K562 (cell line): ENCODE data around the gene ZFAND2B. TPM values are rescaled to one million over a fixed set of nuclear protein-coding genes. Genes with fewer than 3 reads are reported as not detected.
A peak's percentile ranks its signal among the peaks of the same experiment; 100 is the strongest.

Experiments used
- ATAC-seq: fragments of 200-7000 bp; cut with Tn5 transposase; 3 replicates; pipeline ENCODE4 v1.9.1; 2020; ENCODE audit warnings: moderate library complexity
- BruUV-seq: library from RNA; stranded (reverse); fragments of 400-500 nt; replicated peaks from 2 replicates; lab custom pipeline; 2021; lab: Mats Ljungman, UMichigan
- CTCF ChIA-PET: fragments of 300-600 bp; formaldehyde crosslinking; extraction: SDS; loops from one replicate; lab custom pipeline; 2021; ENCODE audit warnings: low intra/inter-chr PET ratio; lab: Yijun Ruan, JAX
- POLR2A ChIA-PET: fragments of 300-600, 350-650 bp; sonication (Branson Sonifier 250); formaldehyde crosslinking; extraction: SDS; loops from one replicate; lab custom pipeline; 2021; ENCODE audit warnings: antibody characterized with exemption, inconsistent platforms; lab: Yijun Ruan, JAX
- DNase-seq, 4 experiments: peaks; one replicate each; pipeline versions ENCODE4 v3.0.0 to v3.0.0-alpha.2; 2011 to 2018; ENCODE audit warnings: low spot score in 3 of 4, mixed read lengths in 3 of 4; ENCODE audit errors: extremely low read depth in 1 of 4
- FAIRE-seq: peaks from 2 replicates; lab custom pipeline; 2011; peaks lifted over from hg19 to GRCh38; lab: Jason Lieb, UNC
- H2AFZ ChIP-seq: 2 replicates; pipeline ENCODE4 v1.6.0; 2011; ENCODE audit warnings: low read depth, low read length, control low read depth, inconsistent platforms
- H3K27ac ChIP-seq: fragments of 200-600 bp; 3 replicates; pipeline ENCODE4 v1.8.0; 2011; ENCODE audit warnings: low read depth, mild to moderate bottlenecking, control low read depth, inconsistent platforms, low read length, moderate library complexity, mixed read lengths; ENCODE audit errors: extremely low read depth
- H3K27me3 ChIP-seq, 2 experiments: fragments of 300-600 bp in 1 of 2; 2 replicates in 1 of 2; 3 replicates in 1 of 2; pipeline versions ENCODE4 v1.6.0 to v1.8.0; 2011; ENCODE audit warnings: inconsistent platforms in 2 of 2, low read length in 2 of 2, mild to moderate bottlenecking in 1 of 2, mixed read lengths in 1 of 2, moderate library complexity in 1 of 2; ENCODE audit not compliant: control insufficient read depth in 2 of 2, insufficient read depth in 2 of 2
- H3K36me3 ChIP-seq: fragments of 300-600 bp; 3 replicates; pipeline ENCODE4 v1.8.0; 2011; ENCODE audit warnings: mild to moderate bottlenecking, low read length, inconsistent platforms; ENCODE audit not compliant: control insufficient read depth, insufficient read depth
- H3K4me1 ChIP-seq, 2 experiments: fragments of 200-600 bp in 1 of 2; replicated peaks in 1 of 2; 2 replicates in 1 of 2; 3 replicates in 1 of 2; pipeline versions ENCODE4 v1.5.1 to v1.8.0; 2011; ENCODE audit warnings: inconsistent platforms in 2 of 2, low read length in 2 of 2, mild to moderate bottlenecking in 1 of 2, mixed read lengths in 1 of 2, moderate library complexity in 1 of 2; ENCODE audit not compliant: control insufficient read depth in 2 of 2, insufficient read depth in 2 of 2
- H3K4me2 ChIP-seq: 2 replicates; pipeline ENCODE4 v1.6.1; 2011; ENCODE audit warnings: low read length, control low read depth, inconsistent platforms, mixed read lengths; ENCODE audit not compliant: insufficient read depth
- H3K4me3 ChIP-seq: fragments of 200-600 bp; sonication (generic), shearing (Covaris generic); 2 replicates; pipeline ENCODE4 v1.5.1; 2016; ENCODE audit warnings: control low read depth, inconsistent platforms
- H3K79me2 ChIP-seq: fragments of 200-600 bp; 3 replicates; pipeline ENCODE4 v1.8.0; 2011; ENCODE audit warnings: low read length, inconsistent platforms; ENCODE audit not compliant: control insufficient read depth, insufficient read depth
- H3K9ac ChIP-seq, 2 experiments: 2 replicates each; pipeline versions ENCODE4 v1.6.0 to v1.6.1; 2011; ENCODE audit warnings: low read depth in 2 of 2, low read length in 2 of 2, control low read depth in 1 of 2, inconsistent platforms in 1 of 2, mild to moderate bottlenecking in 1 of 2, mixed read lengths in 1 of 2; ENCODE audit not compliant: insufficient read depth in 1 of 2
- H3K9me1 ChIP-seq: one replicate; pipeline ENCODE4 v1.6.0; 2011; ENCODE audit warnings: inconsistent platforms, mild to moderate bottlenecking, low read length, moderate library complexity; ENCODE audit not compliant: control insufficient read depth, insufficient read depth
- H3K9me3 ChIP-seq: replicated peaks from 2 replicates; pipeline ENCODE4 v1.5.1; 2011; ENCODE audit warnings: low read depth, low read length, inconsistent platforms; ENCODE audit not compliant: control insufficient read depth, insufficient read depth
- H4K20me1 ChIP-seq: replicated peaks from 2 replicates; pipeline ENCODE4 v1.6.1; 2011; ENCODE audit warnings: low read length, inconsistent platforms, mixed read lengths; ENCODE audit not compliant: control insufficient read depth, insufficient read depth
- GABPA ChIP-seq: fragments of 200-800 bp; sonication (Bioruptor generic); conservative IDR thresholded peaks from 2 replicates; pipeline ENCODE4 v1.6.1; 2016; ENCODE audit warnings: low read depth, missing genetic modification characterization, missing compliant biosample characterization
- GABPB1 ChIP-seq: sonication (generic); formaldehyde crosslinking; IDR thresholded peaks from 2 replicates; pipeline ENCODE4 v1.8.0; 2022; ENCODE audit warnings: mild to moderate bottlenecking, missing genetic modification reagents
- GATA2 ChIP-seq: sonication (generic); formaldehyde crosslinking; IDR thresholded peaks from 2 replicates; pipeline ENCODE4 v1.4.0; 2020; ENCODE audit warnings: mild to moderate bottlenecking, missing genetic modification reagents
- MXI1 ChIP-seq: IDR thresholded peaks from 2 replicates; pipeline ENCODE4 v1.6.1; 2011; ENCODE audit warnings: low read depth, mild to moderate bottlenecking, improper control_type of control experiment, low read length
- NCOR1 ChIP-seq: fragments of 450-650 bp; IDR thresholded peaks from 2 replicates; pipeline ENCODE4 v1.6.1; 2016; ENCODE audit warnings: mild to moderate bottlenecking, moderate library complexity
- NR2C2 ChIP-seq, 2 experiments: fragments of 200-800 bp in 1 of 2; sonication (Bioruptor generic) in 1 of 2; sonication (generic) in 1 of 2; formaldehyde crosslinking in 1 of 2; IDR thresholded peaks; 2 replicates each; pipeline versions ENCODE4 v1.6.1 to v1.8.0; 2016 to 2022; ENCODE audit warnings: mild to moderate bottlenecking in 1 of 2, missing compliant biosample characterization in 1 of 2, missing genetic modification characterization in 1 of 2, missing genetic modification reagents in 1 of 2
- RCOR1 ChIP-seq, 2 experiments: IDR thresholded peaks; 2 replicates each; pipeline ENCODE4 v1.6.1; 2012; ENCODE audit warnings: low read depth in 2 of 2, low read length in 2 of 2, borderline replicate concordance in 1 of 2, improper control_type of control experiment in 1 of 2
- VEZF1 ChIP-seq: fragments of 200-800 bp; sonication (Bioruptor generic); IDR thresholded peaks from 2 replicates; pipeline ENCODE4 v1.6.1; 2017; ENCODE audit warnings: missing genetic modification characterization, missing compliant biosample characterization
- XRCC5 ChIP-seq: fragments of 200-400 bp; formaldehyde crosslinking; IDR thresholded peaks from 2 replicates; pipeline ENCODE4 v1.6.1; 2017; ENCODE audit warnings: low read depth, mild to moderate bottlenecking, low read length
- ZNF583 ChIP-seq: fragments of 250-450 bp; sonication (Bioruptor Pico); IDR thresholded peaks from 2 replicates; pipeline ENCODE4 v1.4.0; 2020
- WGBS: fragments of 100-300 bp; shearing (Covaris generic); methylation state at CpG from one replicate; pipeline ENCODE4 v1.1.6; 2016; ENCODE audit warnings: low coverage, mixed read lengths; ENCODE audit not compliant: insufficient coverage; ENCODE audit errors: missing lambda C conversion rate; 5-methylcytosine and 5-hydroxymethylcytosine counted together
- in situ Hi-C: fragments of 300-500 bp; cut with MboI; formaldehyde crosslinking; loops from 4 replicates; pipeline ENCODE4 v1.15.0; 2018; ENCODE audit warnings: inconsistent platforms, mixed read lengths
- intact Hi-C: fragments of 100-400 bp; cut with micrococcal nuclease; formaldehyde crosslinking; loops from 2 replicates; pipeline ENCODE4 v1.14.2; 2022
- polyA plus RNA-seq, 8 experiments: library from polyadenylated mRNA; depleted of rRNA in 4 of 8; stranded (reverse) in 5 of 8; unstranded in 3 of 8; fragments of >200 nt; fragmentation: Nextera tagmentation in 2 of 8; fragmentation: Illumina TruSeq in 1 of 8; extraction: Ambion mirVana in 2 of 8; extraction: Trizol in 1 of 8; gene quantifications; 2 replicates each; pipeline versions ENCODE4 v1.2.1 to v1.2.3, GENCODE V29; 2011 to 2014; ENCODE audit warnings: inconsistent platforms in 1 of 8, missing spikeins in 1 of 8
- total RNA-seq, 7 experiments: library from RNA; depleted of rRNA in 6 of 7; stranded (reverse); fragments of >200 nt in 6 of 7; fragmentation: Illumina TruSeq in 2 of 7; extraction: Trizol in 2 of 7; gene quantifications; 2 replicates each; pipeline versions ENCODE4 v1.2.1 to v1.2.3, GENCODE V29; 2011 to 2021; ENCODE audit warnings: low replicate concordance in 1 of 7
- TF ChIP-seq, protein P1 (sequence below): fragments of 450-650 bp; formaldehyde crosslinking; IDR thresholded peaks from 2 replicates; pipeline ENCODE4 v1.4.0; 2022; ENCODE audit warnings: missing genetic modification characterization
- TF ChIP-seq, protein P2 (sequence below): sonication (generic); formaldehyde crosslinking; IDR thresholded peaks from 2 replicates; pipeline ENCODE4 v1.8.0; 2023; ENCODE audit warnings: missing genetic modification reagents, mild to moderate bottlenecking, borderline replicate concordance

The ZFAND2B gene
- total and polyA plus RNA-seq, 9 of the 15 experiments (the other 6 are each of a cell fraction or from before 2014, with no cell fraction given) = 9.9 to 33.3 (median 26.1) TPM

DNA sequence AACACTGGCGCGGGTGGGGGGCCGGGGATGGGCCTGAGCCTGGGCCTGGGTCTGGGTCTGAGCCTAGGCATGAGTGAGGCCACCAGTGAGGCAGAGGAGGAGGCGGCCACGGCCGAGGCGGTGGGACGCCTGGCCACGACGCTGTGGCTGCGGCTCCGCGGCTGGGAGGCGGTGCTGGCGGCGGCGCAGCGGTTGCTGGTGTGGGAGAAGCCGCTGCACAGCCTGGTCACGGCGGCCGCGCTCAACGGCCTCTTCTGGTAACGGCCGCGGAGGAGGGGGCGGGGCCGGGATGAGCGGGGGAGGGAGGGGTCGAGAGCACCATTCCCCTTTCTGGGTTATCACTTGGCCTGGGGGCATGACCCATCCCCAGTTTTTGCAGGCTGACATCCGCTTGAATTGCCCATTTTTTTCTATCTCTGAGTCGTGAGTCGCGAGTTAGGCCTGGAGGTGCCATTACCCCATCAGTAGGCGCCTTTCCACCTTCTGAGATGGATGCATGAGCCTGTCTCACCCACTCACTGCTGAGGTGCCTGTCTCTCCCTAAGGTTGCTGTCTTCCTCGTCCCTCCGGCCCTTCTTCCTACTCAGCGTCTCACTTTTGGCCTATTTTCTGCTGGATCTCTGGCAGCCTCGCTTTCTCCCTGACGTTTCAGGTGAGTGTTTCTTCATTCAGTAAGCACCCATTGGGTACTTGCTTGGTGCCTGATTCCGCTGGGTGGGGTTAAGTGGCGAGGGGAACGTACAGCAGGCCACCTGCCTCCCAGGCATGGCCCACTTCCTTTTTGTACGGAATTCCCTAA lies 28.0 kb upstream of the ZFAND2B start:
- Histone ChIP-seq H3K27ac (peak overlapping the region; percentile 97; the same call in 2 of the 3 replicates), H4K20me1 (no peaks in the 10 kb centered on the region), H3K27me3 (no peaks in the 10 kb centered on the region), H3K9ac (peak overlapping the region; percentile 71 to 91), H3K4me1 (peaks cover 9 to 22% of the 10 kb centered on the region in 2 experiments; a peak in 4 of 5 replicates), H3K4me3 (peak overlapping the region; percentile 80), H3K4me2 (peak overlapping the region; percentile 100), H3K36me3 (peaks cover 60% of the 10 kb centered on the region; the same call in 2 of the 3 replicates), H3K9me1 (no peaks in the 10 kb centered on the region), H2AFZ (peak overlapping the region; percentile 32; the same call in 1 of the 2 replicates), H3K9me3 (no peaks in the 10 kb centered on the region), H3K79me2 (peaks cover 42% of the 10 kb centered on the region)
- ChIA-PET POLR2A (no interaction called here), CTCF (interaction anchor here (0.8 kb wide), 1 partner anchor 33 kb away, joined by 4 read pairs; no protein-coding TSS in a partner anchor)
- DNase-seq (peak; percentile 58 to 66 (median 62)), ATAC-seq (peak; percentile 35), FAIRE-seq (no peak)
- in situ Hi-C loops = no loop called here
- WGBS = 1% methylated on average over 21 of the region's 45 CpGs
- no TSS peak for BruUV-seq
- intact Hi-C loops = no loop called here
- TF ChIP-seq MXI1 = no peak
- TF ChIP-seq GABPB1 (CRISPR knock-in tag) = peak; percentile 12; the same call in 1 of the 2 replicates
- no peak for TF ChIP-seq RCOR1 (IDR thresholded peaks at IDR 0.05; ENCODE audit: borderline replicate concordance in 1 of 2, low read depth in 2 of 2, low read length in 2 of 2)
- no peak for TF ChIP-seq ZNF583 (CRISPR knock-in tag)
- TF ChIP-seq GABPA (tag) = peak; percentile 36; the same call in 1 of the 2 replicates
- no peak for TF ChIP-seq NCOR1
- no peak for TF ChIP-seq NR2C2 (CRISPR knock-in tag; IDR thresholded peaks at IDR 0.05)
- no peak for TF ChIP-seq NR2C2 (tag; IDR thresholded peaks at IDR 0.05)
- TF ChIP-seq, protein P1, sequence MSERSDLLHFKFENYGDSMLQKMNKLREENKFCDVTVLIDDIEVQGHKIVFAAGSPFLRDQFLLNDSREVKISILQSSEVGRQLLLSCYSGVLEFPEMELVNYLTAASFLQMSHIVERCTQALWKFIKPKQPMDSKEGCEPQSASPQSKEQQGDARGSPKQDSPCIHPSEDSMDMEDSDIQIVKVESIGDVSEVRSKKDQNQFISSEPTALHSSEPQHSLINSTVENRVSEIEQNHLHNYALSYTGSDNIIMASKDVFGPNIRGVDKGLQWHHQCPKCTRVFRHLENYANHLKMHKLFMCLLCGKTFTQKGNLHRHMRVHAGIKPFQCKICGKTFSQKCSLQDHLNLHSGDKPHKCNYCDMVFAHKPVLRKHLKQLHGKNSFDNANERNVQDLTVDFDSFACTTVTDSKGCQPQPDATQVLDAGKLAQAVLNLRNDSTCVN (CRISPR knock-in tag) = no peak
- TF ChIP-seq GATA2 (CRISPR knock-in tag) = no peak
- no peak for TF ChIP-seq XRCC5
- peak; percentile 83 for TF ChIP-seq VEZF1 (CRISPR knock-in tag)
- TF ChIP-seq, protein P2, sequence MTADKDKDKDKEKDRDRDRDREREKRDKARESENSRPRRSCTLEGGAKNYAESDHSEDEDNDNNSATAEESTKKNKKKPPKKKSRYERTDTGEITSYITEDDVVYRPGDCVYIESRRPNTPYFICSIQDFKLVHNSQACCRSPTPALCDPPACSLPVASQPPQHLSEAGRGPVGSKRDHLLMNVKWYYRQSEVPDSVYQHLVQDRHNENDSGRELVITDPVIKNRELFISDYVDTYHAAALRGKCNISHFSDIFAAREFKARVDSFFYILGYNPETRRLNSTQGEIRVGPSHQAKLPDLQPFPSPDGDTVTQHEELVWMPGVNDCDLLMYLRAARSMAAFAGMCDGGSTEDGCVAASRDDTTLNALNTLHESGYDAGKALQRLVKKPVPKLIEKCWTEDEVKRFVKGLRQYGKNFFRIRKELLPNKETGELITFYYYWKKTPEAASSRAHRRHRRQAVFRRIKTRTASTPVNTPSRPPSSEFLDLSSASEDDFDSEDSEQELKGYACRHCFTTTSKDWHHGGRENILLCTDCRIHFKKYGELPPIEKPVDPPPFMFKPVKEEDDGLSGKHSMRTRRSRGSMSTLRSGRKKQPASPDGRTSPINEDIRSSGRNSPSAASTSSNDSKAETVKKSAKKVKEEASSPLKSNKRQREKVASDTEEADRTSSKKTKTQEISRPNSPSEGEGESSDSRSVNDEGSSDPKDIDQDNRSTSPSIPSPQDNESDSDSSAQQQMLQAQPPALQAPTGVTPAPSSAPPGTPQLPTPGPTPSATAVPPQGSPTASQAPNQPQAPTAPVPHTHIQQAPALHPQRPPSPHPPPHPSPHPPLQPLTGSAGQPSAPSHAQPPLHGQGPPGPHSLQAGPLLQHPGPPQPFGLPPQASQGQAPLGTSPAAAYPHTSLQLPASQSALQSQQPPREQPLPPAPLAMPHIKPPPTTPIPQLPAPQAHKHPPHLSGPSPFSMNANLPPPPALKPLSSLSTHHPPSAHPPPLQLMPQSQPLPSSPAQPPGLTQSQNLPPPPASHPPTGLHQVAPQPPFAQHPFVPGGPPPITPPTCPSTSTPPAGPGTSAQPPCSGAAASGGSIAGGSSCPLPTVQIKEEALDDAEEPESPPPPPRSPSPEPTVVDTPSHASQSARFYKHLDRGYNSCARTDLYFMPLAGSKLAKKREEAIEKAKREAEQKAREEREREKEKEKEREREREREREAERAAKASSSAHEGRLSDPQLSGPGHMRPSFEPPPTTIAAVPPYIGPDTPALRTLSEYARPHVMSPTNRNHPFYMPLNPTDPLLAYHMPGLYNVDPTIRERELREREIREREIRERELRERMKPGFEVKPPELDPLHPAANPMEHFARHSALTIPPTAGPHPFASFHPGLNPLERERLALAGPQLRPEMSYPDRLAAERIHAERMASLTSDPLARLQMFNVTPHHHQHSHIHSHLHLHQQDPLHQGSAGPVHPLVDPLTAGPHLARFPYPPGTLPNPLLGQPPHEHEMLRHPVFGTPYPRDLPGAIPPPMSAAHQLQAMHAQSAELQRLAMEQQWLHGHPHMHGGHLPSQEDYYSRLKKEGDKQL (CRISPR knock-in tag) = no peak
